Measurements from ENCODE around the gene TSGA10.
A peak's percentile ranks its signal among the peaks of the same experiment; 100 is the strongest.
"Not testable (repeated sequence)": the region's sequence is repeated elsewhere in the genome, so short reads cannot be mapped to it uniquely, and the experiment has no call there.

Gene TSGA10

DNA sequence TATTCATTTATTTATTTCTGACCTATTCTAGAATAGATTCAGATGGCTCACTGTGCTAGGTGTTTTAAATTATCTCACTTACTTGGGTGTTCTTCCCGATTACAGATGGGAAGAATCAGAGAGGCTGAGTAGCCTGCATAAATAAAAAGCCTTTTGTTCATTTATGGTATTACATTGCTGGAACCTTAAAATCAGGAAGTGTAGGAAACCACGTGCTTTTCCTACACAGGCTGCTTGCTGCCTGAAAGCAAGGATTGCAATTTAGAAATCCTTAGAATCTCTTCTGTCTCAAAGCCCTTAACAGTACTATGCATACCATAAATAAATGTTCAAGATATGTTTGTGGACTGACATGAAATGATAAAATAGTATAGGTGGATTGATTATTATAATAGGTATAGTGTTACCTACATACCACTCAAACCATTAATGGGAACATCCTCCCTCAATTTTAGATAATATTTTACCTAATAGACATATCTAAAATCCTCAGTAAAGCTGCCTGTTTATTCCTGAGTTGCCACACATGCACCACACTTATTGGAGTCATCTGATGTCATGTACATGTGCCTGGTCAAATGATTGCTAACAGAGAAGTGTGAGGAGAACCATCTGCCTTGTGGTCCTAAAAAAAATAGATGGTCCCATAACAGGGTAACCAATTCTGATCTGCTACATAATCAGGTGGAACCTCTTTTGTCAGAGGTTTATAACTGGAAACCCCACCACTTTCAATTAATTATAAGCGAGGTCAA lies 86.7 kb downstream of the TSGA10 start:
- DNase-seq, result no peak

GRCh38 chr2:99066075-99066958 lies 88.4 kb downstream of the TSGA10 start:
- DNase-seq, result peak; percentile 41

GRCh38 chr2:99049187-99049586 lies 105.6 kb downstream of the TSGA10 start:
- not testable (repeated sequence) for DNase-seq

- DNase-seq, result not testable (repeated sequence)
These were observed 113.9 kb downstream of the TSGA10 start for GRCh38 chr2:99040736-99041300.

DNA sequence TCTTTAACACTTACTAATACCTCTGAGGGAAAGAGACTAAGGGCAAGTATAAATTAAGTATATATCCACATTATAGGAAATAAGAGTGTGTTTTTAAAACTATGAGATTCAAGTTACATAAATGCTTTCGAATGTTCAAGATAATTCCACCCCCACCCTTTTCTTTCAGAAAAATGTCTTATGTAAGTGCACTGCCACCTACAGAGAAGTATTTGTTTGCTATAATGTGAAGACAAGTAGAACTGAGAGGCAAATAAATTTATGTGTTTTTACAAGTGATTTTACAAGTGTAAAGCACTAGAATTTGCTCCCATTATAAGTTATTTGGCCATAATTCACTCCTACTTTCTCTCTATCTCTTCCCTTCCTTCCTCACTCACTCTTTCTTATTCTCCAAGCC lies 118.8 kb downstream of the TSGA10 start:
- no peak for DNase-seq

DNA sequence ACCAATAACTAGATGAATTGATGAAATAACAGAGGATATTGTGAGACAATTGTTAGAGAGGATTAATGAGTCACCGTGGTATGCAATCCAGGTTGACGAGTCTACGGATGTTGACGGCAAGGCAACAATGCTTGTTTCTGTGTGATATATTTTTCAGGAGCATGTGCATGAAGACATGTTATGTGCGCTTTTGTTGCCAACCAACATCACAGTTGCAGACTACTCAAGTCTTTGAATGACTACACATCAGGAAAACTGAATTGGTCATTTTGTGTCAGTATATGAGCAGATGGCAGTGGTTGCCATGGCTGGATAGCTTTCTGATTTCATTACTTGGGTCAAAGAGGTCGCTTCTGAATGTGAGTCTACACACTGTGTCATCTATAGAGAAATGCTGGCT lies 122.0 kb downstream of the TSGA10 start:
- DNase-seq, result no peak

DNA sequence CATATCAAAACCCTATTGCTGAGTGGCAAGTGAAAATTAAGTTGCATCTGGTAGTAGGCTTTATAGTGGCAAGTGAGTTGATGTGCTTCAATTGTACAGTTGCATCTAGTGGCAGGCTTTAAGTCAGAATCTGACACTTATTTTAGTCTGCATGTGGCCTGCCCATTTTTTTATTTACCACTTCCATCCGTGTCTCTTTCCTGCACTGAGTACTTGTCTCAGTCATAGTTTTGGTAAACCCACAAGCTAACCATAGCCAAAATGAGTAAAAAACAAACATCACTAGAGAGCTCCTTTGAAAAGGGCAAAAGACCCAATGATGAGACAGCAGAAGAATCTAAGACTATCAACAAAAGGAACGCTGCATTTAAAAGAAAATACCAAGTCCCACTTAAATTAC lies 122.7 kb downstream of the TSGA10 start:
- no peak for DNase-seq

- no peak for DNase-seq
These were observed 123.3 kb downstream of the TSGA10 start for GRCh38 chr2:99031481-99031880.

DNA sequence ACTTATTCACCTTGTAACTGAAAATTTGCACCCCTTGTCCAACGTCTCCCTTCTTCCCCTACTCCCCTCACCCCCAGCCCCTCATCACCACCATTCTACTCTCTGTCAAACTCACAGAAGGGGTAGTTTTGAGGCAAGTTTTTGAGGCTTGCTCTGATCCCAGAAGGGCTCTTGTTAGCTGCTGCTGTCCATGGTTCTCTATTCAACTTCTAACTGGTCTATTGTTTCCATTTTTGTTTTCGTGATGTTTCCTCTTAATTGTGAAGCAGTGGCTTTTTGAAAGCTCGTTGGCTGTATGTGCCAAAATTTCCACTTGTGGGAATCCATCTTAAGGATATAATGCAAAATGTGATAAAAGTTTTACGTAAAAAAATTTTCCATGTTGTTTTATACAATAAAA lies 126.2 kb downstream of the TSGA10 start:
- no peak for DNase-seq

DNA sequence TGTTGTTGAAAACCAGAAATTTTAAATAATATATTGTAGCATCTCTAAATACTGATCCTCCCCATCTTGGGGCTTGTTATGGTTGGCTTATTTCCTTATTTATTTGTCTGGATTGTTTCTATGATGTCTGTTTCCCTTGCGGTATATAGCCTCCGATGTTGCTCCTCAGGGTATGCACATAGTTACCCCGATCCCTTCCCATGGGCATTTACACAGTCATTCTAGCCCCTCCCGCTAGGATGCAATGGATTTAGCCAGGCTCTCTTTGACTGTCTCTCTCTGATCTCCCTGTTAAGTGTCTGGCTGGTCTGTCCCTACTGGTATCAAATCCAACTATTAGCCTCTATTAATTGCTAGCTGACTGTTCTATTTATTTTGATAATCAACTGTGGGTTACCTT lies 126.9 kb downstream of the TSGA10 start:
- DNase-seq, result no peak

- DNase-seq, result no peak
These were observed 154.0 kb downstream of the TSGA10 start for GRCh38 chr2:99000708-99001107.

- not testable (repeated sequence) for DNase-seq
These were observed 166.0 kb downstream of the TSGA10 start for GRCh38 chr2:98988695-98989094.

DNA sequence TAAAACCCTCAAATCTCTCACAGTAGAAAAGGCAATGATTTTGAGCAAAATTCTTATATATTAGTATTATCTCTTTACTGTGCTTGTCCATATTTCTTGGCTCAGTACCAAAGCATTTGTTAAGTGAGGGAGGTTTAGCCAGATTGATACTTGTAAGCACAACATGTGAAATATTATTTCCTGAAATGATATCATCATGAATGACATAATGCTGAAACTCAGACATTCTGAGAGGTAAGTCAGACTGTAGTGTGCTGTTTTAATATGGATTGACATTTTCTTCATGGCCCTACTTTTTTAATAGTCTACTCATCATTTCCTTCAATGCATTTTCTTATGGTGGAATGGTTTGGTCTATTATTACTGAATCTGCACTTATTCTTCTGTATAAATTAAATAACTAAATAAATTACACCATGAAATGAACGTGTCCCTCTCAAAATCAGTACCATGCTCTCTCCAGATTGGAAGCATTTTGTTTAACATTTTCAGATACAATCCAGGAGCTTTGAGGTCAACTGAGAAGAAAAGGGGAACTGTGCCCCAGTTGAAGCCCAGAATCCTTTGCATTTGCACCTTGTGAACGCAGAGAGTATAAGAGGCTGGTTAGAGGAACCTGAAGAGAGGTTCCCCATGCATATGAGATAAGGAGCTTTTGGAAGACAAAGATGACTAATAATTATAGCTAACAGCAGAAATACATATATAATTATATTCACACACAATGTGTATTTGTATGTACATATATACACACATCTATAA lies 168.7 kb downstream of the TSGA10 start:
- DNase-seq, result no peak

- DNase-seq, result no peak
These were observed 179.1 kb downstream of the TSGA10 start for GRCh38 chr2:98975611-98976010.

GRCh38 chr2:98972582-98973167 lies 182.1 kb downstream of the TSGA10 start:
- DNase-seq, result no peak

DNA sequence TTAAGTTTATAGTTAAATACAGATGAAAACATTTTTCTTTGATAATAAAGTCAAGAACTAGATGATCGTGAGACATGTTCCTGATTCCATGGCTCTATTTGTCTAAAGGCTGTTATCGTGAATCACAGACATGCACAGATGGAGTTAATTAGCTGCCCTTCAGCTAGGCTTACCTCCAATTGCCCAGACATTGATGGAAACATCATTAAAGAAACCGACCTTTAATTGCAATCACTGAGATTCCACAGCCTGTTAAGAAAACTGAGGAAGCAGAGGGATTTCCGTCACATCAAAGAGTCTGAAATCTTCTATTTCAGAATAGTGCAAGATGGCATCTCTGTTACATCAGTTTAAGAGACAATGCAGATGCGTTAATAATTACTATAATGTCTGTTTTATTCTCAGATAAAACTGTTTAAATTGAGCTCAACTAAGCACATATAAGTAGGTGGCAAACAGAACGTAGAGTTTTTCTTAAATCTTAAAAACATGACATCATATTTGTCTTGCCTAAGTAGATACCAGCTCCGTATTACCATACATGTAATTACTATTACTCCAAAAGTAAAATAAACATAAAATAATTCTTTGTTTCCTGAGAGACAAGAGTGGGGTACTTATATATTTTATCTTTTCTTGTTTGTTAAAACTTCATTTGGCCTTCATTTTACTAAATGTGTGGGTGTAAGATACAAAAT lies 194.8 kb downstream of the TSGA10 start:
- peak; percentile 58 for DNase-seq

DNA sequence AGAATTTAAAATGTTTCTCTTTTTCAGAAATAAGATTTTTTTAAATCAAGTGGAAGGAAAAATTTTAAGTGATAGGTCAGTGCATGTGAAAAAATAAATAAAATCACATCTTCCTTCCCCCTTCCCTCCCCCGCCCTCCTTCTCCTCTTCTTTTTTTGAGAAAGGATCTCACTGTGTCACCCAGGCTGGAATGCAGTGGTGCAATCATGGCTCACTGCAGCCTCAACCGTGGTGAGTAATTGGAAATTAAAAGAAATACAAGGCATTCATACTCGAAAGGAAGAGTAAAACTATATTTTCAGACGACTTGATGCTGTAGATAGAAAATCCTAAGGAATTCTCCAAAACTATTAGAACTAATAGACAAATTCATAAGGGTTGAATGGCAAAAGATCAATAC lies 201.8 kb downstream of the TSGA10 start:
- DNase-seq, result peak; percentile 53

GRCh38 chr2:98948956-98949739 lies 205.6 kb downstream of the TSGA10 start:
- no peak for DNase-seq

- no peak for DNase-seq
These were observed 207.2 kb downstream of the TSGA10 start for GRCh38 chr2:98947554-98947953.

All from fibroblast of skin of right quadriceps (primary cell).